OCI-LY3 (cell line): ENCODE data around the gene ATG10.

ENCODE experiments used
- H2AFZ ChIP-seq: fragments of 200-600, 300-600 bp; shearing (Covaris generic); 2 replicates; pipeline ENCODE4 v1.6.0; 2014; ENCODE audit warnings: antibody characterized with exemption, low read depth, low read length
- H3K27ac ChIP-seq: fragments of 200-600, 300-600 bp; sonication (generic); 2 replicates; pipeline ENCODE4 v1.5.1; 2014; ENCODE audit warnings: mild to moderate bottlenecking, low read length, moderate library complexity, mixed read lengths
- H3K27me3 ChIP-seq: fragments of 200-600, 300-600 bp; sonication (generic); 2 replicates; pipeline ENCODE4 v1.6.1; 2014; ENCODE audit warnings: low read depth, low read length, mixed read lengths
- H3K36me3 ChIP-seq: fragments of 200-600, 300-600 bp; sonication (generic); replicated peaks from 2 replicates; pipeline ENCODE3; 2014; ENCODE audit warnings: low read depth, low read length, mixed read lengths
- H3K4me1 ChIP-seq: fragments of 300-600, 200-600 bp; sonication (generic); 2 replicates; pipeline ENCODE4 v1.6.1; 2014; ENCODE audit warnings: low read length, mixed read lengths
- H3K4me2 ChIP-seq: fragments of 200-600, 300-600 bp; sonication (generic); 2 replicates; pipeline ENCODE4 v1.6.1; 2014; ENCODE audit warnings: low read length, mixed read lengths
- H3K4me3 ChIP-seq: fragments of 300-600, 200-600 bp; sonication (generic); 2 replicates; pipeline ENCODE4 v1.5.1; 2014; ENCODE audit warnings: antibody characterized with exemption, mild to moderate bottlenecking, low read length, moderate library complexity
- H3K79me2 ChIP-seq: fragments of 300-600, 200-600 bp; shearing (Covaris generic); 2 replicates; pipeline ENCODE4 v1.6.1; 2014; ENCODE audit warnings: mild to moderate bottlenecking, low read length, mixed read lengths
- H3K9ac ChIP-seq: fragments of 300-600, 200-600 bp; shearing (Covaris generic); 2 replicates; pipeline ENCODE4 v1.6.0; 2014; ENCODE audit warnings: mild to moderate bottlenecking, low read length, moderate library complexity
- H3K9me3 ChIP-seq: fragments of 200-600, 300-600 bp; shearing (Covaris generic); 2 replicates; pipeline ENCODE4 v1.6.1; 2014; ENCODE audit warnings: low read length, mixed read lengths; ENCODE audit not compliant: insufficient read depth
- H4K20me1 ChIP-seq: fragments of 200-600, 300-600 bp; sonication (generic); 2 replicates; pipeline ENCODE4 v1.6.1; 2016; ENCODE audit warnings: low read length, mixed read lengths; ENCODE audit not compliant: insufficient read depth
- CTCF ChIP-seq: fragments of 200-600, 300-600 bp; sonication (generic); IDR thresholded peaks from 2 replicates; pipeline ENCODE4 v1.5.1; 2014; ENCODE audit warnings: antibody characterized with exemption, low read length, low read depth
- EZH2phosphoT487 ChIP-seq: fragments of 200-600 bp; shearing (Covaris generic); IDR thresholded peaks from 2 replicates; pipeline ENCODE4 v1.6.1; 2018; ENCODE audit warnings: antibody characterized with exemption, mixed run types, low read depth

The ATG10 gene

DNA sequence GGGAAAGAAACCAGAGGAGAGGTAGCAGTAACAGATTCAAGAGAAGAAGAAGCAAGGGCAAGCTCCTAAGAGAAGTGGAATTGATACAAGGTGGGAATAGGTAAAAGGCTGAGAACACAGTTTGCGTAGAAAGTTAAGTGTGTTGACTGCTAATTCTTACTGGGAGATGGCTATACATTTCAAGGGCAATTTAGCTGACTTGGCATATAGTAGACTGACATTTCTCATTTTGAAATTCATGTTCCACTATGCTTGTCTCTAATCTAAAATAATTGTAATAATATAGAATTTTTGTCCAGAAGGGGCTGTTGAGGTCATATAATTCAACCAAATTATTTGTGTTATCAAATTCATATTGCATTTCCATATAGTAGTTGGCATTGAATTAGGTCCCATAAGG is 144.0 kb downstream of the ATG10 start:
- Histone ChIP-seq H3K9ac (no peak overlapping the region), H3K79me2 (no peaks in the 10 kb centered on the region), H4K20me1 (no peaks in the 10 kb centered on the region), H3K4me2 (no peak overlapping the region), H2AFZ (no peak overlapping the region), H3K36me3 (no peaks in the 10 kb centered on the region), H3K4me1 (no peaks in the 10 kb centered on the region), H3K27me3 (no peaks in the 10 kb centered on the region), H3K27ac (no peak overlapping the region), H3K4me3 (no peak overlapping the region), H3K9me3 (no peaks in the 10 kb centered on the region)
- TF ChIP-seq CTCF (no peak), EZH2phosphoT487 (no peak)

- Histone ChIP-seq H3K4me1 (no peaks in the 10 kb centered on the region), H3K79me2 (no peaks in the 10 kb centered on the region), H2AFZ (no peak overlapping the region), H3K36me3 (no peaks in the 10 kb centered on the region), H3K9me3 (no peaks in the 10 kb centered on the region), H3K27me3 (no peaks in the 10 kb centered on the region), H3K4me2 (no peak overlapping the region), H4K20me1 (no peaks in the 10 kb centered on the region), H3K27ac (no peak overlapping the region), H3K4me3 (no peak overlapping the region), H3K9ac (no peak overlapping the region)
- TF ChIP-seq CTCF = no peak
- TF ChIP-seq EZH2phosphoT487 = no peak
These were observed 148.1 kb downstream of the ATG10 start for GRCh38 chr5:82119889-82120288.

GRCh38 chr5:82129723-82130285 is 158.0 kb downstream of the ATG10 start:
- no peaks in the 10 kb centered on the region for H3K79me2 ChIP-seq
- H3K27me3 ChIP-seq = no peaks in the 10 kb centered on the region
- no peaks in the 10 kb centered on the region for H3K4me1 ChIP-seq
- H3K9ac ChIP-seq = no peak overlapping the region
- no peak for TF ChIP-seq EZH2phosphoT487
- TF ChIP-seq CTCF = no peak
- H3K9me3 ChIP-seq = no peaks in the 10 kb centered on the region
- H3K4me2 ChIP-seq = no peak overlapping the region
- H4K20me1 ChIP-seq = no peaks in the 10 kb centered on the region
- no peak overlapping the region for H3K27ac ChIP-seq
- no peaks in the 10 kb centered on the region for H3K36me3 ChIP-seq
- H2AFZ ChIP-seq = no peak overlapping the region
- no peak overlapping the region for H3K4me3 ChIP-seq

DNA sequence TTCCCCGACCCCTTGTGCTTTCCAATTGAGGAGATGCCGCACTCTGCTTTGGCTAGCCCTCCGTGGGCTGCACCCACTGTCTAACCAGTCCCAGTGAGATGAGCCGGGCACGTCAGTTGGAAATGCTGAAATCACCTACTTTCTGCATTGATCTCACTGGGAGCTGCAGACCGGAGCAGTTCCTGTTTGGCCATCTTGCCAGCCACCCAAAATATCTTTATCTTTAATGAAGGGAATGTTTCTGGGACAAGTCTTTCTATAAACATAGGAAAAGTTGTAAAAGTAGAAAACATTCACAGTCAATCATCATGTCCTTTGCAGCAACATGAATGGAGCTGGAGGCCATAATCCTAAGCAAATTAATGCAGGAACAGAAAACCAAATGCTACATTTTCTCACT is 158.8 kb downstream of the ATG10 start:
- no peaks in the 10 kb centered on the region for H4K20me1 ChIP-seq
- H3K36me3 ChIP-seq = no peaks in the 10 kb centered on the region
- H3K79me2 ChIP-seq = no peaks in the 10 kb centered on the region
- TF ChIP-seq CTCF = no peak
- no peak overlapping the region for H3K4me2 ChIP-seq
- no peak overlapping the region for H3K4me3 ChIP-seq
- no peaks in the 10 kb centered on the region for H3K9me3 ChIP-seq
- no peak overlapping the region for H3K9ac ChIP-seq
- H3K27ac ChIP-seq = no peak overlapping the region
- no peaks in the 10 kb centered on the region for H3K4me1 ChIP-seq
- no peaks in the 10 kb centered on the region for H3K27me3 ChIP-seq
- no peak overlapping the region for H2AFZ ChIP-seq
